Measurements from ENCODE around the gene CCDC82. TPM values are rescaled to one million over a fixed set of nuclear protein-coding genes. Genes with fewer than 3 reads are reported as not detected.

CCDC82 gene
- total RNA-seq, 3 donors from 2014 or later = 16.5 to 26.0 (median 22.2) TPM

DNA sequence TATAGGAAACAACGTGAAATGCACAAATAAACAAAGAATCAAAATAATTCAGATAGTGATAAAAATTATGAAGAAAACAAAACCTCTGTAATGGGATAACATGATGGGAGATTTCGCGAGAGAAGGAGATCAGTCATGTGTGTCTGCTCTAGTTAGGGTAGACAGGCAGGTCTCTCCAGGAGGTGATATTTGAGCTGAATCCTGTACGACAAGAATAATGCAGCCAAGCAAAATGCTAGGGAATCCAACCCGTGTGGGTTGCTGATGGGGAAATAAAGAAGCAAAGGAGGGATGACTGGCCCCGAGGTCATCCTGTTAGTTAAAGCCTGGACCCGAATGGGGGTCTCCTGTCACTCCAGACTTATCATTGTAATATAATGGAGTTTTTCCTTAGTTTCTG lies 62.8 kb downstream of the CCDC82 start:
- TF ChIP-seq, protein P1, sequence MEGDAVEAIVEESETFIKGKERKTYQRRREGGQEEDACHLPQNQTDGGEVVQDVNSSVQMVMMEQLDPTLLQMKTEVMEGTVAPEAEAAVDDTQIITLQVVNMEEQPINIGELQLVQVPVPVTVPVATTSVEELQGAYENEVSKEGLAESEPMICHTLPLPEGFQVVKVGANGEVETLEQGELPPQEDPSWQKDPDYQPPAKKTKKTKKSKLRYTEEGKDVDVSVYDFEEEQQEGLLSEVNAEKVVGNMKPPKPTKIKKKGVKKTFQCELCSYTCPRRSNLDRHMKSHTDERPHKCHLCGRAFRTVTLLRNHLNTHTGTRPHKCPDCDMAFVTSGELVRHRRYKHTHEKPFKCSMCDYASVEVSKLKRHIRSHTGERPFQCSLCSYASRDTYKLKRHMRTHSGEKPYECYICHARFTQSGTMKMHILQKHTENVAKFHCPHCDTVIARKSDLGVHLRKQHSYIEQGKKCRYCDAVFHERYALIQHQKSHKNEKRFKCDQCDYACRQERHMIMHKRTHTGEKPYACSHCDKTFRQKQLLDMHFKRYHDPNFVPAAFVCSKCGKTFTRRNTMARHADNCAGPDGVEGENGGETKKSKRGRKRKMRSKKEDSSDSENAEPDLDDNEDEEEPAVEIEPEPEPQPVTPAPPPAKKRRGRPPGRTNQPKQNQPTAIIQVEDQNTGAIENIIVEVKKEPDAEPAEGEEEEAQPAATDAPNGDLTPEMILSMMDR (IDR thresholded peaks at IDR 0.05) = no peak
- H3K4me3 ChIP-seq = no peak overlapping the region

DNA sequence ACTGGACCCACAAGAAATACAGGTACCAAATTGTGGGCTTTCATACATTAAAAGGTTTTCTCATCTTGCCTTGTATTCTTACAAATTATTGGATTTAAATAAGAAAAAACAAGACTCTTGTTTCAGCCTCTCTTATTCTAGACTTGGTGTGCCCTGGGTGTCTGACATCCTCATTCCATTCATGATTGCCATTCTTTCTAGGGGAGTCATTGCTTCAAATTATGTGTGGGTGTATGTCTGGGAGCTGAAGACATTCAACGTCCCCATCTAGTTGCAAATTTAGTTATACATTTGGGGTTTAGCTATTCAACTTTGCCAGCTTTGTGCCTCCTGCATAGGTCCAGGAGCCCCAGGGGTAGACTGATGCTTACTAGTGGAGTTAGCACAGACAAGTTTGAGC lies 64.8 kb downstream of the CCDC82 start:
- DNase-seq (no peak), ATAC-seq (no peak)
- Histone ChIP-seq H3K9me3 (no peaks in the 10 kb centered on the region), H3K4me3 (no peak overlapping the region), H3K36me3 (ENCODE audit: low read depth) (no peaks in the 10 kb centered on the region), H3K4me1 (ENCODE audit: low read depth) (no peaks in the 10 kb centered on the region)
- intact Hi-C loops (cut with DNase I, micrococcal nuclease) = no loop called here
- TF ChIP-seq, protein P1 (IDR thresholded peaks at IDR 0.05) = no peak

More for the DNA sequence above, 62.8 kb downstream of the CCDC82 start:
- intact Hi-C loops (cut with DNase I, micrococcal nuclease) = no loop called here
- no peak for ATAC-seq
- no peaks in the 10 kb centered on the region for H3K36me3 ChIP-seq (ENCODE audit: low read depth)
- no peak for DNase-seq
- peaks cover 3% of the 10 kb centered on the region for H3K4me1 ChIP-seq (ENCODE audit: low read depth)
- no peaks in the 10 kb centered on the region for H3K9me3 ChIP-seq

DNA sequence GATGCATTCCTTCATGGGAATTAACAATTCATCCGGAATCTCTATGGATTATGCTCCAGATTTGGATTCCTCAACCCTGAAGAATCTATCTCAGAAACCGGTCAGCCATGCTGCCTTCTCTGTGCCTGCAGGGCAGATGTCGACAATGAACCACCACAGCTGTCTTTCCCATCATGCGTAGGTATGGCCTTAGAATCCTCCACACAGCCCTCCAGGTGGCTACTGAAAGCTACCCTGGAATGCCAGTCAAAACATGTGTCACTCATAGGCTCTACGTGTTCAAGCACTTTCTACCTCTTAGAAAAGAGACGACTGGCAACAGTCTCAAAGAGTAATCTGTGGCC lies 66.1 kb downstream of the CCDC82 start:
- intact Hi-C loops (cut with DNase I, micrococcal nuclease) = no loop called here
- no peak for DNase-seq
- no peak overlapping the region for H3K4me3 ChIP-seq
- TF ChIP-seq, protein P1 (IDR thresholded peaks at IDR 0.05) = no peak
- ATAC-seq = no peak
- H3K4me1 ChIP-seq (ENCODE audit: low read depth) = no peaks in the 10 kb centered on the region
- no peaks in the 10 kb centered on the region for H3K36me3 ChIP-seq (ENCODE audit: low read depth)
- H3K9me3 ChIP-seq = no peaks in the 10 kb centered on the region

DNA sequence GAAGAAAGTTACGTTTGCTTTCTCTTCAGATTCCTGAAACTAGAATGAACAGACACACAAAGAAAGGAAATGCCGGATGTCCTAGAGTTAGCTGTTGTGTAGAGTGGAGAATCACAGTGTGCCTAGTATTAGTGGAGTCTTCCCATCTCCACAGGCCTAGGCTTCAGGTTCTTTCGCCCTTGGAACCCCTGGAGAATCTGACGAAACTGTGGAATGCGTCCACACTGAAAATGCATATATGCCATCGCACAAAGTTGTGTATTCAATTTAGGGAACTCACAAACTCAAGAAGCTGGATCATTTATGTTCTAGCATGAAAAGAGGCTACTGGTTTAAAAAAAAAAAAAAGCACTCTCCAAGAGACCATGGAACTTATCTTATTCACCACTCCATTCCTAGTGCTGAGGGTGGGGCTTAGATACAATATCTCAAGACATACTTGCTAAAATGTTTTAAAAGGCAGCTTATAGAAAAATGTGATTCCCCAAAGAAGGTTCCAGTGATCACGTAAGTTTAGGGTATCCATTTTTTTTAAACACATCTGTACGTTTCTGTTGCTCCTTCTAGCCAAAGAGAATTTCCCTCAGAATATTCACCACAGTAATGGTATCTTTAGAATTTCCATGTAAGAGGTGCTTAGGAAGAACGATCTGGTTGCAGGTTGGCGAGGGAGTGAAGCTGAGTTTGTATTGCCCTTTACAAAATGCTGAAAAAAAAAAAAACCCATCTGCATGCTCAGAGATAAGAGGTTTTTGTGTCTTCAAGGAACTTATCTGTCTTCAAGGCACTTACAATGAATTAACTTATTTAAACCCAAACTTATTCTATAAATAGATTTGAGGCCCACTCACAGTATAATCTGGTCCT lies 66.7 kb downstream of the CCDC82 start:
- no peak for ATAC-seq
- TF ChIP-seq, protein P1 (IDR thresholded peaks at IDR 0.05) = no peak

DNA sequence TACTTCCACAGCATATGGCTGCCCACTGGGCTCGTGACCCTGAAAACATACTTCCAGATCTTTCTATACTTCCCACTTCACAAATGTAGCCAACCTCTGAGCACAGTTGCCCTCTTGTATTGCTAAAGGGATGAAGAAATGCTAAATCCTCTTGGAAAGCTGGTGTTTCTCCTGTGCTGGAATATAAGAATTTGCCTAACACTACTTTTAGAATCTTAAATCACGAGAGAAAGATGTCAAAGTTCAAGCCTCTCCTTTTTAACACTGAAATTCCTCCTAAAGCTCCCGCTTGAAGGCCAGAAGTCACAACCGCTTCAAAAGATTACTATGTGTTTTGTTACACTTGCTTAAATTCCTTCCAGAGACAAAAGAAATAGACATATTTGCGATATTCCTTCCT lies 68.6 kb downstream of the CCDC82 start:
- no peaks in the 10 kb centered on the region for H3K4me1 ChIP-seq (ENCODE audit: low read depth)
- intact Hi-C loops (cut with DNase I, micrococcal nuclease) = no loop called here

More for the DNA sequence above, 66.7 kb downstream of the CCDC82 start:
- no peak overlapping the region for H3K4me3 ChIP-seq
- no peak for DNase-seq
- H3K9me3 ChIP-seq = no peaks in the 10 kb centered on the region
- H3K36me3 ChIP-seq (ENCODE audit: low read depth) = no peaks in the 10 kb centered on the region
- no peaks in the 10 kb centered on the region for H3K4me1 ChIP-seq (ENCODE audit: low read depth)
- intact Hi-C loops (cut with DNase I, micrococcal nuclease) = no loop called here

More for the DNA sequence above, 68.6 kb downstream of the CCDC82 start:
- ATAC-seq = no peak
- no peaks in the 10 kb centered on the region for H3K9me3 ChIP-seq
- TF ChIP-seq, protein P1 (IDR thresholded peaks at IDR 0.05) = no peak
- H3K4me3 ChIP-seq = no peak overlapping the region
- H3K36me3 ChIP-seq (ENCODE audit: low read depth) = no peaks in the 10 kb centered on the region
- DNase-seq = no peak
